Neuronal stem cell (in vitro differentiated cells): ENCODE data around the gene UBE2S.

ENCODE experiments used
- DNase-seq: peaks from one replicate; pipeline ENCODE4 v3.0.0-alpha.2; 2013; ENCODE audit warnings: low spot score
- H2AFZ ChIP-seq: one replicate; pipeline ENCODE4 v1.6.1; 2013; ENCODE audit warnings: mild to moderate bottlenecking, low read length, inconsistent platforms
- H2AK5ac ChIP-seq: 2 replicates; pipeline ENCODE4 v1.6.1; 2013; ENCODE audit warnings: low read depth, mild to moderate bottlenecking, inconsistent platforms, low read length, moderate library complexity, mixed read lengths
- H2BK120ac ChIP-seq: 2 replicates; pipeline ENCODE4 v1.6.1; 2013; ENCODE audit warnings: low read depth, mild to moderate bottlenecking, inconsistent platforms, low read length, moderate library complexity, mixed read lengths
- H2BK12ac ChIP-seq: one replicate; pipeline ENCODE4 v1.6.1; 2013; ENCODE audit warnings: low read length, inconsistent platforms
- H2BK15ac ChIP-seq: 2 replicates; pipeline ENCODE4 v1.6.1; 2013; ENCODE audit warnings: mild to moderate bottlenecking, low read length, inconsistent platforms, mixed read lengths
- H2BK5ac ChIP-seq: one replicate; pipeline ENCODE4 v1.6.1; 2013; ENCODE audit warnings: inconsistent platforms, mild to moderate bottlenecking, low read length, moderate library complexity
- H3K14ac ChIP-seq: one replicate; pipeline ENCODE4 v1.6.1; 2013; ENCODE audit warnings: low read length, inconsistent platforms
- H3K18ac ChIP-seq: 2 replicates; pipeline ENCODE4 v1.6.1; 2013; ENCODE audit warnings: low read length, inconsistent platforms
- H3K23ac ChIP-seq: 2 replicates; pipeline ENCODE4 v1.6.1; 2013; ENCODE audit warnings: low read depth, mild to moderate bottlenecking, mixed read lengths, low read length, inconsistent platforms; ENCODE audit not compliant: poor library complexity
- H3K27ac ChIP-seq: replicated peaks from 3 replicates; pipeline ENCODE4 v1.5.1; 2013; ENCODE audit warnings: low read length, inconsistent platforms
- H3K27me3 ChIP-seq, 3 experiments: 2 replicates each; pipeline ENCODE4 v1.6.1; 2013; ENCODE audit warnings: low read length in 3 of 3, mild to moderate bottlenecking in 2 of 3, inconsistent platforms in 1 of 3, low read depth in 1 of 3, mixed read lengths in 1 of 3, moderate library complexity in 1 of 3; ENCODE audit not compliant: control insufficient read depth in 3 of 3, insufficient read depth in 3 of 3
- H3K36me3 ChIP-seq, 2 donors: replicated peaks in 1 of 2; 2 replicates each; pipeline ENCODE4 v1.6.1; 2013; ENCODE audit warnings: low read length in 2 of 2; ENCODE audit not compliant: control insufficient read depth in 2 of 2, insufficient read depth in 2 of 2
- H3K4ac ChIP-seq: 2 replicates; pipeline ENCODE4 v1.6.1; 2013; ENCODE audit warnings: inconsistent platforms, mild to moderate bottlenecking, low read length, moderate library complexity
- H3K4me1 ChIP-seq, 2 donors: 1 replicate in 1 of 2; 2 replicates in 1 of 2; pipeline ENCODE4 v1.6.1; 2013; ENCODE audit warnings: low read length in 2 of 2, low read depth in 1 of 2; ENCODE audit not compliant: control insufficient read depth in 2 of 2, insufficient read depth in 1 of 2
- H3K4me2 ChIP-seq: one replicate; pipeline ENCODE4 v1.6.1; 2013; ENCODE audit warnings: mild to moderate bottlenecking, low read length, inconsistent platforms; ENCODE audit not compliant: insufficient read depth, poor library complexity, severe bottlenecking
- H3K4me3 ChIP-seq, 2 donors: 2 replicates each; pipeline ENCODE4 v1.5.1; 2013; ENCODE audit warnings: low read length in 2 of 2, mild to moderate bottlenecking in 2 of 2, inconsistent platforms in 1 of 2, moderate library complexity in 1 of 2
- H3K79me1 ChIP-seq: one replicate; pipeline ENCODE4 v1.6.1; 2013; ENCODE audit warnings: low read depth, mild to moderate bottlenecking, inconsistent platforms, low read length, moderate library complexity
- H3K9ac ChIP-seq: one replicate; pipeline ENCODE4 v1.6.1; 2013; ENCODE audit warnings: mild to moderate bottlenecking, low read depth, low read length, inconsistent platforms; ENCODE audit not compliant: poor library complexity
- H3K9me3 ChIP-seq, 2 donors: replicated peaks in 1 of 2; 2 replicates each; pipeline versions ENCODE3 to v1.6.1; 2013; ENCODE audit warnings: low read length in 2 of 2, mild to moderate bottlenecking in 2 of 2, inconsistent platforms in 1 of 2, low read depth in 1 of 2, mixed read lengths in 1 of 2, moderate library complexity in 1 of 2; ENCODE audit not compliant: control insufficient read depth in 2 of 2, insufficient read depth in 1 of 2
- H4K8ac ChIP-seq: one replicate; pipeline ENCODE4 v1.6.1; 2013; ENCODE audit warnings: low read depth, mild to moderate bottlenecking, inconsistent platforms, low read length, moderate library complexity
- H4K91ac ChIP-seq: one replicate; pipeline ENCODE4 v1.6.1; 2013; ENCODE audit warnings: low read length, low read depth, mild to moderate bottlenecking, inconsistent platforms; ENCODE audit not compliant: poor library complexity
- WGBS, 2 donors: extraction: QIAGEN DNeasy Blood & Tissue Kit; methylation state at CpG; one replicate each; pipeline ENCODE4 v1.1.7; 2013; ENCODE audit warnings: missing lambda C conversion rate in 2 of 2, mixed read lengths in 1 of 2; ENCODE audit not compliant: insufficient read length in 2 of 2, insufficient replicate concordance in 1 of 2; ENCODE audit errors: extremely low coverage in 2 of 2; 5-methylcytosine and 5-hydroxymethylcytosine counted together

Gene UBE2S

DNA sequence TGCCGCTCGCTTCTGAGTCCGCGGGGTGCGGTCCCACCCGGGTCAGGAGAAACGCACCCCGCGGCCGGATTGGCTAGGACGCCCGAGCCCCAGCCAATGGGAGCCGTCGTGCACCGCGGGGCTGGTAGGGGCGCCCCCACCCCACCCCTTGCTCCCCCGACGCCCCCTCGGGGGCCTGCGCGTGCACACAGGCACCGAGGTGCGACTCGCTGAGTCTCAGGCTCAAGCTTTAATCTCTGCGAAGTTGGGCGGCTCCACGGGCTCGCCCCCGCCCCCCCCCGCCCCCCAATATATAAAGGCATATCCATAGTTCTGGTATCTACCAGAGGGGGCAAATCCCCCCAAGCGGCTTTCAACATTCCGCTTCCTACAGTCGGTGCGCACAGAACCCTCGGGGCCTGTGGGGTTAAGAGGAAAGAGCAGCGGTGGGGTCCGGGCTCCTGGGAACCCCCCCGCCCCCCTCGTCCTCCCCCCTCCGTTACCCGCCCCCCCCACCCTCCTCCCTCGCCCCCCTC lies 52.8 kb downstream of the UBE2S start, which contains the start of gene COX6B2:
Gene COX6B2, minus strand, starts transcription at position 22 of the 515 bp plus-strand sequence. CDS start 198 bp downstream, outside the sequence.
- Histone ChIP-seq H3K18ac (peak within 1 kb of the TSS; percentile 96), H3K36me3 (no peaks in the 10 kb centered on the region), H2AK5ac (peak within 1 kb of the TSS; percentile 89), H3K4ac (no peak within 1 kb of the TSS), H2BK15ac (peak within 1 kb of the TSS; percentile 84), H2BK120ac (no peak within 1 kb of the TSS), H4K91ac (no peak within 1 kb of the TSS), H2BK5ac (peak within 1 kb of the TSS; percentile 35), H3K4me3 (peak within 1 kb of the TSS; percentile 44 to 81), H3K9me3 (no peaks in the 10 kb centered on the region), H3K4me2 (peak within 1 kb of the TSS; percentile 80), H3K23ac (peak within 1 kb of the TSS; percentile 75), H2AFZ (peak within 1 kb of the TSS; percentile 90), H2BK12ac (no peak within 1 kb of the TSS), H3K14ac (peak within 1 kb of the TSS; percentile 44), H3K27me3 (peaks cover 7 to 65% (median 56%) of the 10 kb centered on the region in 3 experiments), H4K8ac (no peak within 1 kb of the TSS), H3K4me1 (peaks cover 7 to 10% of the 10 kb centered on the region in 2 donors), H3K27ac (no peak within 1 kb of the TSS), H3K79me1 (no peaks in the 10 kb centered on the region), H3K9ac (peak within 1 kb of the TSS; percentile 92)
- DNase-seq: no peak
- no CpG with 5 or more reads among the region's 43 CpGs for WGBS, 2 donors

DNA sequence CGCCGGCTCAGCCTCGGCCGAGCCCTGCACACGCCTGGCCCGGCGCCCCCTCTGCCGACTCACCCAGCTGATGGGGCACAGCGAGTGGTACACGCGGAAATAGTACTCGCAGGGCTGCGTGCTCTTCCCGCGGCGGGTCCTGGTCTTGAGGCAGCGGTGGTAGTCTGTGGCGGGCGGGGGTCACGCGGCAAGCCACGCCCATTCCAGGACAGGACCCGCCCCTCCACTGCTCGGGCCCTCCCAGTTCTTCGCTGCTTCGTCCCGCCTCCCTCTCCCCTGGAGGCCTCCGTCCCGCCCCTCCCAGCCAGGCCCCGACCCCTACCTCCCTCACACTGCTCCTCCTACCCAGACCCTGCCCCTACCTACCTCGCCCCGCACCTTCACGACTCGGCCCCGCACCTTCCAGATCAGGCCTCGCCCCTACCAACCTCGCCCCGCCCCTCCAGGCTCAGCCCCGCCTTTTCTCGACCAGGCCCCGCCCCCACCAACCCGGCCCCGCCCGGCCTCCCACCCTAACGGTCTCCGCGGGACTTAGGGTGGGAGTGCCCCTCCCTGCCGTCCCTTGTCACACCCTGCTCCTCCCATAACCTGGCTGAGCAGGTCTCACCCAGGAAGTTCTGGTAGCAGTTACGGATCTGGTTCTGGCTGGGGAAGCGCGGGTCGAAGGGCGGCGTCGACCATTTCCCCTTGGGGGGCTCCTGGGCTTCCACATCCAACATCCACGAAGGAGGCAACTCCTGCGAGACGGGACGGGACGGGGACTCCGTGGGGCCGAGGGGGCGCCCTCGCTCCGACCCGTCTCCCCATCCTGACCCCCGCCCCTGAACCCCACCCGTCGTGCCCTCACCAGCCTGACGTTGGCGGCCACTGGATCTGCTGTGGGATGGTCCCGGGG lies 53.5 kb downstream of the UBE2S start:
- Histone ChIP-seq H4K8ac (no peak overlapping the region), H3K36me3 (no peaks in the 10 kb centered on the region), H3K4me2 (peak overlapping the region; percentile 80), H3K14ac (peak overlapping the region; percentile 44), H3K9me3 (no peaks in the 10 kb centered on the region), H2AFZ (peak overlapping the region; percentile 90), H3K18ac (peak overlapping the region; percentile 96), H3K23ac (peak overlapping the region; percentile 75), H3K9ac (peak overlapping the region; percentile 92), H2BK15ac (peak overlapping the region; percentile 84), H3K27ac (no peak overlapping the region), H2BK120ac (no peak overlapping the region), H4K91ac (no peak overlapping the region), H3K4me1 (peaks cover 7 to 12% of the 10 kb centered on the region in 2 donors), H2AK5ac (peak overlapping the region; percentile 89), H3K4me3 (peak overlapping the region; percentile 44 to 81), H3K79me1 (no peaks in the 10 kb centered on the region), H3K4ac (no peak overlapping the region), H3K27me3 (peaks cover 7 to 65% (median 56%) of the 10 kb centered on the region in 3 experiments), H2BK12ac (no peak overlapping the region), H2BK5ac (peak overlapping the region; percentile 35)
- WGBS, 2 donors: no CpG with 5 or more reads among the region's 72 CpGs
- no peak for DNase-seq

DNA sequence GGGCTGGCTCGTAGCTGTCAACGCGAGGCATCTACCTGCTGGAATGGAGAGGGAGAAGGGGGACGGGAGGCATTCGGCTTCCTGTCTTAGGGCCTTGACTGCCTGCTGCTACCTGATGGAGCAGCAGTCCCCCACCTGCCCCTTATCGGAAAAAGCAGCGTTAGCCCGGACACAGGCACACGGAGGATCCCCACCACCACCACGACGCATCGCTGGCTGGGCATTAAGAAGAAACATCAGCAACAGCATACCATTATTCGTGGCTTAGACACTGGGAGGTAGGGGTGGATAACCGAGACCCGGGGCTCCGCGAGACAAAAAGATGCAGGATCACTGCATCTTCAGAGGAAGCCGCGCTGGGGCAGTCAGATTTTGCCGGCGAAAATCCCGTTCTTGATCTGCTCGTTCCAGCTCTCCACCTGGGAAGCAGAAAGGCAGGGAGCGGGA lies 54.2 kb downstream of the UBE2S start:
- H3K4me2 ChIP-seq: peak overlapping the region; percentile 80
- peak overlapping the region; percentile 92 for H3K9ac ChIP-seq
- H2BK12ac ChIP-seq: no peak overlapping the region
- no peak overlapping the region for H3K4ac ChIP-seq
- H2BK5ac ChIP-seq: no peak overlapping the region
- no peaks in the 10 kb centered on the region for H3K79me1 ChIP-seq
- no CpG with 5 or more reads among the region's 24 CpGs for WGBS, 2 donors
- peak overlapping the region; percentile 96 for H3K18ac ChIP-seq
- peaks cover 7 to 59% (median 56%) of the 10 kb centered on the region in 3 experiments for H3K27me3 ChIP-seq
- DNase-seq: no peak
- peak overlapping the region; percentile 90 for H2AFZ ChIP-seq
- H3K9me3 ChIP-seq: no peaks in the 10 kb centered on the region
- peak overlapping the region; percentile 75 for H3K23ac ChIP-seq
- peaks cover 11 to 16% of the 10 kb centered on the region in 2 donors for H3K4me1 ChIP-seq
- H2BK120ac ChIP-seq: no peak overlapping the region
- H2BK15ac ChIP-seq: peak overlapping the region; percentile 41
- H4K91ac ChIP-seq: no peak overlapping the region
- H3K4me3 ChIP-seq: peak overlapping the region; percentile 44 to 81
- H3K36me3 ChIP-seq: peaks cover 0 to 4% of the 10 kb centered on the region in 2 donors
- no peak overlapping the region for H3K27ac ChIP-seq
- no peak overlapping the region for H3K14ac ChIP-seq
- H4K8ac ChIP-seq: no peak overlapping the region
- H2AK5ac ChIP-seq: no peak overlapping the region
